ENCODE measurements around the gene DCAF4L1.

DCAF4L1 gene

GRCh38 chr4:42015438-42015837, 33.9 kb downstream of the DCAF4L1 start:
- Histone ChIP-seq H3K27me3 (ENCODE audit: control insufficient read depth in 5 of 5, insufficient read depth in 4 of 5, low read length in 5 of 5) (no peaks in the 10 kb centered on the region), H3K36me3 (ENCODE audit: control insufficient read depth in 5 of 5, insufficient read depth in 5 of 5, low read length in 5 of 5) (peaks cover 0 to 11% (median 4%) of the 10 kb centered on the region in 5 donors), H3K9me3 (ENCODE audit: control insufficient read depth in 5 of 5, low read length in 5 of 5) (no peaks in the 10 kb centered on the region), H3K4me1 (ENCODE audit: control insufficient read depth in 5 of 5, insufficient read depth in 5 of 5, low read length in 5 of 5) (peaks cover 0 to 4% (median 0%) of the 10 kb centered on the region in 5 donors), H3K9ac (ENCODE audit: low read length in 5 of 5) (no peak overlapping the region), H3K4me3 (ENCODE audit: low read depth in 1 of 5, low read length in 5 of 5) (no peak overlapping the region), H3K27ac (ENCODE audit: low read depth, low read length) (no peak overlapping the region)

DNA sequence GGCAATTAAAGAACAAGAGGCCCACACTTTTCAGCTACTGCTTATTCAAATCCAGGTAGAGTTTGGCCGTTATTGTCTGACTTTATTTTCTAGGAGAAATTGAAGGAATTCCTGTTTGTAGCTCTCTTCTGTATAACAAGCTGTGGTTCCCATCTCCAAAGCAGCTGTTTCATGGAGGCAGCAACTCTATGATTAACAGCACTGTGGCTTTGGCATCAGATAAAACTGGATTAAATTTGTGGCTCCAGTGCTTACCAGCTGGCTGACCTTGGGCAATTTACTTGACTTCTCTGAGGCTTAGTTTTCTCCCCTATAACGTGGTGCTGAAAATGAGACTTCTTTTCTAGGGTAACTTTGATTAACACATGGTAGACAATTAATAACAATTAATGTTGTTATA, 36.9 kb downstream of the DCAF4L1 start:
- Histone ChIP-seq H3K27me3 (ENCODE audit: control insufficient read depth in 5 of 5, insufficient read depth in 4 of 5, low read length in 5 of 5) (no peaks in the 10 kb centered on the region), H3K9ac (ENCODE audit: low read length in 5 of 5) (no peak overlapping the region), H3K4me1 (ENCODE audit: control insufficient read depth in 5 of 5, insufficient read depth in 5 of 5, low read length in 5 of 5) (peaks cover 0 to 4% (median 0%) of the 10 kb centered on the region in 5 donors), H3K36me3 (ENCODE audit: control insufficient read depth in 5 of 5, insufficient read depth in 5 of 5, low read length in 5 of 5) (peaks cover 10 to 21% (median 16%) of the 10 kb centered on the region in 5 donors), H3K9me3 (ENCODE audit: control insufficient read depth in 5 of 5, low read length in 5 of 5) (no peaks in the 10 kb centered on the region), H3K27ac (ENCODE audit: low read depth, low read length) (no peak overlapping the region), H3K4me3 (ENCODE audit: low read depth in 1 of 5, low read length in 5 of 5) (no peak overlapping the region)
